Astrocyte of the spinal cord (primary cell): ENCODE results near the gene PRKG1.

ENCODE experiments used
- DNase-seq: peaks from one replicate; pipeline ENCODE4 v3.0.0; 2011; ENCODE audit warnings: low read depth, low spot score
- H3K4me3 ChIP-seq: 2 replicates; pipeline ENCODE4 v1.5.1; 2011; ENCODE audit warnings: low read depth, mild to moderate bottlenecking, low read length, moderate library complexity
- CTCF ChIP-seq: IDR thresholded peaks from 2 replicates; pipeline ENCODE4 v1.5.1; 2012; ENCODE audit warnings: low read depth, mild to moderate bottlenecking, low read length, inconsistent platforms
- in situ Hi-C: cut with HindIII; loops from 2 replicates; pipeline ENCODE4 v1.10.0; 2017; ENCODE audit warnings: low sequenced_read_pairs

The PRKG1 gene

GRCh38 chr10:52322323-52322722, 1248.0 kb downstream of the PRKG1 start:
- DNase-seq = no peak
- in situ Hi-C loops = no loop called here
- no peak for TF ChIP-seq CTCF
- H3K4me3 ChIP-seq = no peak overlapping the region

- no peak overlapping the region for H3K4me3 ChIP-seq
- in situ Hi-C loops = no loop called here
- DNase-seq = no peak
- TF ChIP-seq CTCF = no peak
Observed at GRCh38 chr10:52322936-52323335, 1248.6 kb downstream of the PRKG1 start.

- no peak for TF ChIP-seq CTCF
- in situ Hi-C loops = no loop called here
Observed at GRCh38 chr10:52326382-52326781, 1252.1 kb downstream of the PRKG1 start.

GRCh38 chr10:52331638-52332364, 1257.5 kb downstream of the PRKG1 start:
- H3K4me3 ChIP-seq = no peak overlapping the region
- DNase-seq = no peak
- TF ChIP-seq CTCF = no peak
- in situ Hi-C loops = no loop called here

More at GRCh38 chr10:52326382-52326781, 1252.1 kb downstream of the PRKG1 start:
- DNase-seq = no peak
- H3K4me3 ChIP-seq = no peak overlapping the region

GRCh38 chr10:52332815-52333214, 1258.5 kb downstream of the PRKG1 start:
- in situ Hi-C loops = no loop called here
- no peak for DNase-seq
- no peak overlapping the region for H3K4me3 ChIP-seq
- no peak for TF ChIP-seq CTCF

- in situ Hi-C loops = no loop called here
- H3K4me3 ChIP-seq = no peak overlapping the region
- peak; percentile 52 for DNase-seq
- no peak for TF ChIP-seq CTCF
Observed at GRCh38 chr10:52334595-52334994, 1260.3 kb downstream of the PRKG1 start.
